ENCODE measurements around the gene CEP112.

The CEP112 gene

DNA sequence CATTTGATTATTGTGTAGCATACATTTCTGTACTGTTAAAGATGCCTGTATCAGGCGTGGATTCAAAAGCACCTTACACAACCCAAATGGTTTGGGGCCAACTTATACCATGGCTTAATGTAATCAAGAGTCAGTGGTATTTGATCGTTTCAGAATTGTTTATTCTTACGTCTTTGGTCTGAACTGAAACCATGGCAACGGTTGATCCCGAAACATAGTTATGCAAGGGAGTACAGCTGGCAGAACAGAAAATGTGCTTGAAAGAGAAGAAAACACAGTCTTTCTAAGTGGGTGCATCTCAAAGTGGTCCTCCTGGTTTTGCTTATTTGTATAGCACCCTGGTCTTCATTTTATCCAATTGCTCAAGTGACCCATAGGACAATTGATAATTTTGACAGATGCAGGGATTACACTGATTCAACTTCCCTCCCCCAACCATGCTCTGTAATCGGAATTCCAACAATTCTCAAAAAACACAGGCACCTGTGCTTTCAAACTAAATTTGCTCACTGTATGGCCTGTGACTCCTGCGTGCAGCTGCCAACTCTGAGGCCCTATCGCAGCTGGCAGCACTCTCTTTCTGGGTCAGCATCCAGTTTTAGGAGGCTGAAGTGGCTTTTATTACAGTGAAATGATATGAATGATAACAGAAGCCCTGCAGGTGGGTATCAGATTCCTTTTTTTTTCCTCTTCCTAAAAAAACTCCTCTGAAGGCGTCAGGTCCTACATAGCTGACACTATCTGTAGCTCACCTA, 553.5 kb downstream of the CEP112 start:
- Histone ChIP-seq H3F3A (ENCODE audit: insufficient read depth) (no peaks in the 10 kb centered on the region), H3K9me2 (replicated peaks; ENCODE audit: insufficient read depth, low read length) (no peaks in the 10 kb centered on the region), H3K4me2 (ENCODE audit: low read depth, low read length, poor library complexity, severe bottlenecking) (no peak overlapping the region), H2AFZ (ENCODE audit: low read depth, low read length, severe bottlenecking) (no peak overlapping the region), H3K9me3 (ENCODE audit: insufficient read depth, low read length) (no peaks in the 10 kb centered on the region), H3K79me2 (ENCODE audit: insufficient read depth, low read length) (no peaks in the 10 kb centered on the region), H3K27me3 (ENCODE audit: low read length) (no peaks in the 10 kb centered on the region), H3K9ac (ENCODE audit: low read length) (no peak overlapping the region), H3K36me3 (ENCODE audit: low read length) (no peaks in the 10 kb centered on the region), H3K4me3 (ENCODE audit: insufficient read depth, low read length, poor library complexity, severe bottlenecking) (no peak overlapping the region), H3K27ac (ENCODE audit: low read depth, low read length) (no peak overlapping the region), H4K20me1 (ENCODE audit: low read depth, low read length) (no peaks in the 10 kb centered on the region)
- no peak for TF ChIP-seq EZH2phosphoT487 (conservative IDR thresholded peaks at IDR 0.05; ENCODE audit: low read length)
- TF ChIP-seq, protein P1, sequence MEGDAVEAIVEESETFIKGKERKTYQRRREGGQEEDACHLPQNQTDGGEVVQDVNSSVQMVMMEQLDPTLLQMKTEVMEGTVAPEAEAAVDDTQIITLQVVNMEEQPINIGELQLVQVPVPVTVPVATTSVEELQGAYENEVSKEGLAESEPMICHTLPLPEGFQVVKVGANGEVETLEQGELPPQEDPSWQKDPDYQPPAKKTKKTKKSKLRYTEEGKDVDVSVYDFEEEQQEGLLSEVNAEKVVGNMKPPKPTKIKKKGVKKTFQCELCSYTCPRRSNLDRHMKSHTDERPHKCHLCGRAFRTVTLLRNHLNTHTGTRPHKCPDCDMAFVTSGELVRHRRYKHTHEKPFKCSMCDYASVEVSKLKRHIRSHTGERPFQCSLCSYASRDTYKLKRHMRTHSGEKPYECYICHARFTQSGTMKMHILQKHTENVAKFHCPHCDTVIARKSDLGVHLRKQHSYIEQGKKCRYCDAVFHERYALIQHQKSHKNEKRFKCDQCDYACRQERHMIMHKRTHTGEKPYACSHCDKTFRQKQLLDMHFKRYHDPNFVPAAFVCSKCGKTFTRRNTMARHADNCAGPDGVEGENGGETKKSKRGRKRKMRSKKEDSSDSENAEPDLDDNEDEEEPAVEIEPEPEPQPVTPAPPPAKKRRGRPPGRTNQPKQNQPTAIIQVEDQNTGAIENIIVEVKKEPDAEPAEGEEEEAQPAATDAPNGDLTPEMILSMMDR (IDR thresholded peaks at IDR 0.05; ENCODE audit: insufficient read depth, low read length, poor library complexity, severe bottlenecking): no peak

DNA sequence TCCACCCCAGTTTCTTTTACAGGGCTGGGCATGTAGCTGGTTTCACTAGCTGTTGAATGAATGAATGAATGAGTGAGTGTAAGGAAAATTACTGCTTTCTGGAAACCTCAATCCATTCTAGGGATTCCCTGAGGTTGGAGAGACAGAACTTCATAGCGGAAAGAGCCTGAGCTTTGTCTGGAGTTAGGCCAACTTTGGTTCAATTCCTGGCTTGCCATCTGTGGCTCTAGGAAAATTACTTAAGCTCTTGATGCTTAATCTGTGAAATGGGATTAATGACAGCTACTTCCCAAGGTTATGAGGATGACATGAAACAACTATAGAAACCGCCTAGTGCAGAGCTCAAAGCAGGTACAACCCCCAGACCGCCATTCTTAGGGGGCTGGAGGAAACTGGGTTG, 554.1 kb downstream of the CEP112 start:
- TF ChIP-seq EZH2phosphoT487 (conservative IDR thresholded peaks at IDR 0.05; ENCODE audit: low read length): no peak
- TF ChIP-seq, protein P1 (IDR thresholded peaks at IDR 0.05; ENCODE audit: insufficient read depth, low read length, poor library complexity, severe bottlenecking): no peak
- Histone ChIP-seq H4K20me1 (ENCODE audit: low read depth, low read length) (no peaks in the 10 kb centered on the region), H3K27me3 (ENCODE audit: low read length) (no peaks in the 10 kb centered on the region), H3K4me2 (ENCODE audit: low read depth, low read length, poor library complexity, severe bottlenecking) (no peak overlapping the region), H3K36me3 (ENCODE audit: low read length) (no peaks in the 10 kb centered on the region), H3F3A (ENCODE audit: insufficient read depth) (no peaks in the 10 kb centered on the region), H3K4me3 (ENCODE audit: insufficient read depth, low read length, poor library complexity, severe bottlenecking) (no peak overlapping the region), H3K79me2 (ENCODE audit: insufficient read depth, low read length) (no peaks in the 10 kb centered on the region), H3K9ac (ENCODE audit: low read length) (no peak overlapping the region), H3K27ac (ENCODE audit: low read depth, low read length) (no peak overlapping the region), H3K9me2 (replicated peaks; ENCODE audit: insufficient read depth, low read length) (no peaks in the 10 kb centered on the region), H3K9me3 (ENCODE audit: insufficient read depth, low read length) (no peaks in the 10 kb centered on the region), H2AFZ (ENCODE audit: low read depth, low read length, severe bottlenecking) (no peak overlapping the region)

DNA sequence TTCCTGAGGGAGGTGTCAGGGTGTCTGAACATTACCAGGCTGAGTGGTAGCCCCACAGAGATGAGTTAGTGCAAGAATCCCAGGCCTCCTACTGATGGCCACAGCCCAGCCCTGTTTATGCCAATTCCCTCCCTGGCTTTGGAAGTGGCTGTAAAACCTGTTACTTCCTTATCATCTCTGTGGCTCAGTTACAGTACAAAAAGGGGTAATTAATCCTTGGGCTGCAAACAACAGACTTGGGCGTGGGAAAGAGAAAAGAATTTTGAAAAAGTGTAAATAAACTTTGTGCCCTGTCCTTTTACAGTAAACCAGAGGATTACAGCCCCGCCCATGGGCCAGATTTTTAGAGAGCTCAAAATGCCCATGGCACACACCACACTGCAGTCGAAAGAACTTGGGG, 557.4 kb downstream of the CEP112 start:
- Histone ChIP-seq H3K9me3 (ENCODE audit: insufficient read depth, low read length) (no peaks in the 10 kb centered on the region), H3K9me2 (replicated peaks; ENCODE audit: insufficient read depth, low read length) (no peaks in the 10 kb centered on the region), H3K9ac (ENCODE audit: low read length) (no peak overlapping the region), H3K27ac (ENCODE audit: low read depth, low read length) (no peak overlapping the region), H4K20me1 (ENCODE audit: low read depth, low read length) (no peaks in the 10 kb centered on the region), H3K4me2 (ENCODE audit: low read depth, low read length, poor library complexity, severe bottlenecking) (no peak overlapping the region), H3F3A (ENCODE audit: insufficient read depth) (no peaks in the 10 kb centered on the region), H2AFZ (ENCODE audit: low read depth, low read length, severe bottlenecking) (no peak overlapping the region), H3K27me3 (ENCODE audit: low read length) (no peaks in the 10 kb centered on the region), H3K36me3 (ENCODE audit: low read length) (no peaks in the 10 kb centered on the region), H3K4me3 (ENCODE audit: insufficient read depth, low read length, poor library complexity, severe bottlenecking) (no peak overlapping the region), H3K79me2 (ENCODE audit: insufficient read depth, low read length) (no peaks in the 10 kb centered on the region)
- no peak for TF ChIP-seq EZH2phosphoT487 (conservative IDR thresholded peaks at IDR 0.05; ENCODE audit: low read length)
- TF ChIP-seq, protein P1 (IDR thresholded peaks at IDR 0.05; ENCODE audit: insufficient read depth, low read length, poor library complexity, severe bottlenecking): no peak

Measured in SU-DHL-6 (cell line).